ENCODE results near the gene MRI1. TPM values are rescaled to one million over a fixed set of nuclear protein-coding genes. Genes with fewer than 3 reads are reported as not detected.
"Not testable (repeated sequence)": the region's sequence is repeated elsewhere in the genome, so short reads cannot be mapped to it uniquely, and the experiment has no call there.

The MRI1 gene
- total RNA-seq, 1 experiment from 2014 or later: 37.2 TPM

DNA sequence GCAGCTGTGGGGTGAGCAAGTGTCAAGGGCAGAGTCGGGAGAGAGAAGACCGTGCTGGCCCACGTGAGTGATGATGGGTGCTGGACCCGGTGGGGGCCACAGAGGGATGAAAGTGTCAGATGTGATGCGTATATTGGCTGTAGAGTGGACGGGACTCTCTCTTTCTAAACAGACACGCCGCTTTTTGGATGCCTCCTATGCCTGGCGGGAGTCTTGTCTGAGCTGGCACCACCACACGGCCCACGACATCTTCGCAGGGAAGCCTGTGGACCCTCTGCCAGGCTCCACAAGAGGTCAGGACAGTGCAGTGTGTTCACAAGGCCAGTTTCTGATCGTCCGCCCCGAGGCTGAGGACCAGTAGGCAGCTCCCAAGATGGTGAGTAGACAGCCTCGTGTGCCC, 12.9 kb upstream of the MRI1 start:
- Histone ChIP-seq H3K27me3 (no peaks in the 10 kb centered on the region), H3K36me3 (peaks cover 68% of the 10 kb centered on the region), H3K4me3 (no peak overlapping the region), H3K9me3 (peaks cover 5% of the 10 kb centered on the region)
- DNase-seq: no peak

DNA sequence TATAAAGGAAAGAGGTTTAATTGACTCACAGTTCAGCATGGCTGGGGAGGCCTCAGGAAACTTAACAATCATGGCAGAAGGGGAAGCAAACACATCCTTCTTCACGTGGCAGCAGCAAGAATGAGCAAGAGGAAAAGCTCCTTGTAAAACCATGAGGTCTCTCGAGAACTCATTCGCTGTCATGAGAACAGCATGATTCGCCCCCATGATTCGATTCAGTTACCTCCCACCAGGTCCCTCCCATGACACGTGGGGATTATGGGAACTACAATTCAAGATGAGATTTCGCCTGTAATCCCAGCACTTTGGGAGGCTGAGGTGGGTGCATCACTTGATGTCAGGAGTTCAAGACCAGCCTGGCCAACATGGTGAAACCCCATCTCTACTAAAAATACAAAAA, 10.7 kb upstream of the MRI1 start:
- H3K4me3 ChIP-seq, DNase-seq, H3K9me3 ChIP-seq, H3K27me3 ChIP-seq: not testable (repeated sequence)
- H3K36me3 ChIP-seq: peaks cover 85% of the 10 kb centered on the region

DNA sequence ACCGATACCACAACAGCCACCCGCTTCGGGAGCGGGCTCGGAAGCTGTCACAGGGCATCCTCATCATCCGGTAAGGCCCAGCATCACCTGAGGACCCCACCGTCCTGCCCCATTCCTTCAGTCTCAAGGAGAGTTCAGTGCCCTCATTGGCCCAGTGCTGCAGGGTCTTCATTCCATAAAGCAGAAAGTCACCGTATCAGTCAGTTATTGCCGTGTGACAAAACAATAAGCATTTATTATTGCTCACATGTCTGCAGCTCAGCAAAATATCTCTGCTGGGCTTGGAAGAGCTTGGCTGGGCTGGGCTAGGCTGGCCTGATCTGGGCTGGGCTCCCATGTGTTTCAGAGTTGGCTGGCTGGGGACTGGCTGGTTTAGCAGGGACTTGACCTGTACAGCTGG, 8.1 kb upstream of the MRI1 start:
- H3K4me3 ChIP-seq: no peak overlapping the region
- DNase-seq: no peak
- H3K27me3 ChIP-seq: no peaks in the 10 kb centered on the region
- H3K9me3 ChIP-seq: no peaks in the 10 kb centered on the region
- peaks cover 96% of the 10 kb centered on the region for H3K36me3 ChIP-seq

DNA sequence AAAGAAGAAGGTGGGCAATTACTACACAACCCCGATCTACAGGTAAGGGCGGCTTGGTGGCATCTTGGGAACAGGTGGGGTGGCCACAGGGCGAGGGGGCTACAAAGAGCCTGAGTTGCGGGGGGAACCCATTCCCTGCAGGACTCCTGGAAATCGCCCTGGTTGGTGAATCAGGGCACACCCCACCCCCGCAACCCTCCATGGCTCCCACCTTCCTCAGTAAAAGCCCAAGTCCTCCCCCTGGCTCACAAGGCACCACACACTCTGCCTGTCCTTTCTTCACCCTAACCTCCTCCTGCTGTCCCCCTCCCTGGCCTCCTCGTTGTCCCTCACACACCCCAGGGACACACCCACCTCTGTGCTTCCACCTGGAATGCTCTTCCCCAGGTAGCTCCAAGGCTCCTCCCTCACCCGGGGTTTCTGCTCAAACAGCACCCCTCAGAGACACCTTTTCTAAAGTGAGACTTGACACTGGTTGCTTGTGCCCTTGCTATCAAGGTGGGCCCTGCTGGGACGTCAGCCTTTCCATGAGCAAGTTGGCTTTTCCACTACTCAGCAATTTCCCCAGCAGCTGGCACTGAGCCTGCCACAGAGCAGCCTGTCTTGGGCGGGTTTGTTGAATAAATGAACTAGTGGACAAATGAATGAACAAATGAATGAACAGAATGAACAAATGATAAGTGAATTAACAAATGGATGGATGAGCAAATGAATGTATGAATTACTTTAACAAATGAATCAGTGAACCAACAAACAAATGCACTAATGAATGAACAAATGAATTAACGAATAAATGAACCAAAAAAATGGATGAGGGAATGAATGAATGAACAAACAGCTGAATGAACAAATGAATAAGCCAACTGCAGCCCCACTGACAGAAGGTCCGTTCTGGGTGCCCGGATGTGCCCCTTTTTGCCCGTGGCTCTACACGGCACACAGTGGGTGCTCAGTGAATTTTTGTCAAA, 6.2 kb upstream of the MRI1 start:
- Histone ChIP-seq H3K4me3 (no peak overlapping the region), H3K27me3 (no peaks in the 10 kb centered on the region), H3K36me3 (peaks cover 98% of the 10 kb centered on the region), H3K9me3 (no peaks in the 10 kb centered on the region)
- no peak for DNase-seq

DNA sequence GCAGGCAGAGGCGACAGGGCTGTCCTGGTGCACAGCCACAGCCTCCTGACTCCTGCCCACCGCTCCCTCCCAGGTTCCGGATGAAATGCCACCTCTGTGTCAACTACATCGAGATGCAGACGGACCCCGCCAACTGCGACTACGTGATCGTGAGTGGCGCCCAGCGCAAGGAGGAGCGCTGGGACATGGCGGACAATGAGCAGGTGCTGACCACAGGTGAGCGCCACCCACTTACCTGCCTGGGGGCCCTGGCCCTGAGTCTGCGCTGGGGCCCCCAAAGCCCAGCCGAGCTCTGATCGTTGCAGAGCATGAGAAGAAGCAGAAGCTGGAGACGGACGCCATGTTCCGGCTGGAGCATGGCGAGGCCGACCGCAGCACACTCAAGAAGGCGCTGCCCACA, 5.5 kb upstream of the MRI1 start:
- peaks cover 98% of the 10 kb centered on the region for H3K36me3 ChIP-seq
- H3K4me3 ChIP-seq: no peak overlapping the region
- H3K9me3 ChIP-seq: no peaks in the 10 kb centered on the region
- no peak for DNase-seq
- no peaks in the 10 kb centered on the region for H3K27me3 ChIP-seq

DNA sequence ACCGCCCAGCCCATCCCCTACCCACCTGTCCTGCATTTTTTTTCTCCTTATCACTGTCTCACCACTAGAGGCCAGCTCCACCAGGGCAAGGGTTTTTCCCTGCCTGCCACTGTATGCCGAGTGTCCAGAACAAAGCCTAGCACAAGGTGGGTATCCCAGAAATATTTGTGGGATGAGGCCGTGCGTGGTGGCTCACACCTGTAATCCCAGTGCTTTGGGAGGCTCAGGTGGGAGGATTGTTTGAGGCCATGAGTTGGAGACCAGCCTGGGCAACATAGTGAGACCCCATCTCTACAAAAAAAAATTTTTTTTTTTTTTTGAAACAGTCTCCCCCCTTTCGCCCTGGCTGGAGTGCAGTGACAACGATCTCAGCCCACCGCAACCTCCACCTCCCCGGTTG, 2.9 kb upstream of the MRI1 start:
- no peaks in the 10 kb centered on the region for H3K27me3 ChIP-seq
- DNase-seq: no peak
- H3K36me3 ChIP-seq: peaks cover 77% of the 10 kb centered on the region
- no peaks in the 10 kb centered on the region for H3K9me3 ChIP-seq
- H3K4me3 ChIP-seq: no peak overlapping the region

DNA sequence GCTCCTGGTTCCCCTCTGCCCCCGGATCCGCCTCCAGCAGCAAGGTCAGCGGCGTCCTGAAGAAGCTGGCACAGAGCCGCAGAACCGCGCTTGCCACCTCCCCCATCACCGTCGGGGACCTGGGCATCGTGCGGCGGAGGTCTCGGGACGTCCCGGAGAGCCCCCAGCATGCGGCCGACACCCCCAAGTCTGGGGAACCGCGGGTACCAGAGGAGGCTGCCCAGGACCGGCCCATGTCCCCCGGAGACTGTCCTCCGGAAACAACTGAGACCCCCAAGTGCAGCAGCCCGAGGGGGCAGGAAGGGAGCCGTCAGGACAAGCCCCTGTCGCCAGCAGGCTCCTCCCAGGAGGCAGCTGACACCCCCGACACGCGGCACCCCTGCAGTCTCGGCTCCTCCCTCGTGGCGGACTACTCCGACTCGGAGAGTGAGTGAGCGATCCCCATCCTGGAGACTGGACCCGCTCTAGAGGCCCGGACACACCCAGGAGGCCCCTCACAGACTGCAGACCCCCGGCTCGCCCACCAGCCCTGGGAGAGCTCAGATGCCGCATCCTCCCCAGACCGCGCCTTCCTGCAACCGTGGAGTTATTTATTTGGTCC, 1.6 kb upstream of the MRI1 start:
- Histone ChIP-seq H3K4me3 (no peak overlapping the region), H3K9me3 (no peaks in the 10 kb centered on the region), H3K27me3 (no peaks in the 10 kb centered on the region), H3K36me3 (peaks cover 66% of the 10 kb centered on the region)
- DNase-seq: no peak

DNA sequence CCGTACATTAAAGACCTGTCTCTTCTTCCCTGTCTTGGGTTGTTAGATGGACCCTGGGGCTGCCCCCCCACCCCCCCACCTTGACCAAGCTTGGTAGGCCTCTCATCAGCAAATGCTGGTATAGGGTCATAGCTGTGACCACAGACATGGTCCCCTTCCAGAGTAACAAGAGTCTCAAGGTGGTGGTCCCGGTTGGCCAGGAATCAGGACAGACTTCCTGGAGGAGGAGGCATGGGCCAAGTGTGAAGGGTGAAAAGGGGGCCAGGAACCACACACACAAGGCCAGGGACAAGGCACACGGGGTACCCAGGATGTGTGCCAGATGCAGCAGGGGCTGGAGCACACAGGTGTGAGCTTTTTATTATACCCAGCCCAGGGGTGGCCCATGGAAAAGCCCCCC, 1.1 kb upstream of the MRI1 start:
- peak overlapping the region; percentile 73 for H3K4me3 ChIP-seq
- H3K36me3 ChIP-seq: peaks cover 65% of the 10 kb centered on the region
- DNase-seq: no peak
- no peaks in the 10 kb centered on the region for H3K27me3 ChIP-seq
- H3K9me3 ChIP-seq: no peaks in the 10 kb centered on the region

DNA sequence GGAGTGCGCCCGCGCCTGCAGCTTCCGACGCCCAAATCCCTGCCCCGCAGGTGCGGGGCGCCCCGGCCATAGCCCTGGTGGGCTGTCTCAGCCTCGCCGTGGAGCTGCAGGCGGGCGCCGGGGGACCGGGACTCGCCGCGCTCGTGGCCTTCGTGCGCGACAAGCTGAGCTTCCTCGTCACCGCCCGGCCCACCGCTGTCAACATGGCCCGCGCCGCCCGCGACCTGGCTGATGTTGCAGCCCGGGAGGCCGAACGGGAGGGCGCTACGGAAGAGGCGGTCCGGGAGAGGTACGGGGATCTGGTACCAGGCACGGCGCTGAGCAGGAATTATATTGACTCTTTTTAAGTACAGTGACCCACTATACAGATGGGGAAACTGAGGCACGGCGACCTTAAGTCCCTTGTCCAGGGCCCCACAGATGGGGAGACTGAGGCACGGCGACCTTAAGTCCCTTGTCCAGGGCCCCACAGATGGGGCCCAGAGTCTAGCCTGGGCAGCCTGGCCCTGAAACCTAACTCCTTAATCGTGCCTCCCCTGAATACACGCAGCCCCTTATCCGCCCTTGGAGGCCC, 586 bp downstream of the MRI1 start:
- Histone ChIP-seq H3K27me3 (no peaks in the 10 kb centered on the region), H3K9me3 (no peaks in the 10 kb centered on the region), H3K4me3 (peak overlapping the region; percentile 73), H3K36me3 (peaks cover 54% of the 10 kb centered on the region)
- no peak for DNase-seq

DNA sequence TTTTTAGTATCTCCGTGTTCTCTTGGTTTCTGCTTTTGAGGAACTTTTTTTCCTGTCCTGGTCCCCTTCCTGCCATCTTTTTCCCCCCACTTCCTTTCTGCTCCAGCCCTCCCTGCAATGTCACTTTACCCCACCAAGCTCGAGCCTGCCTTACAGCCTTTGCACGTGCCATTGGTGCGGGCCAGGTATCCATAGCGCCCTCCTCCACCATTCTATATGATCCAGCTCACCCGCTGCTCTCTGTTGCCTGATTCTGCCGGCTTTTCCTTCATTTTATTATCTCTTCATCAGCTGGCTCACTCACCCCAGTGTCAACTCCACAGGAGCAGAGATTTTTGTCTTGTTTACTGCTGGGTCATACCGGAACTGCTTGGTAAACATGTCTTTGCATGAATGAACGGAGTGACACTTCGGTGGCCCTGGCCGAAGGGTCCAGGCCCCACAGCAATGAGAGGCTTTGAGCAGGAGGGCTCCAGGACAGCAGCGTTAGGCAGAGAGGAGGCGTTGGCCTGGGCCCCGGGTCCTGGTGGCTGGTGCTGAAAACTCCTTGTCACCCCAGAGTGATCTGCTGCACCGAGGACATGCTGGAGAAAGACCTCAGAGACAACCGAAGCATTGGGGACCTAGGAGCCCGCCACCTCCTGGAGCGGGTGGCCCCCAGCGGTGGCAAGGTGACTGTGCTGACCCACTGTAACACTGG, 1.2 kb downstream of the MRI1 start:
- DNase-seq: no peak
- Histone ChIP-seq H3K9me3 (no peaks in the 10 kb centered on the region), H3K36me3 (peaks cover 48% of the 10 kb centered on the region), H3K27me3 (no peaks in the 10 kb centered on the region), H3K4me3 (peak overlapping the region; percentile 73)

DNA sequence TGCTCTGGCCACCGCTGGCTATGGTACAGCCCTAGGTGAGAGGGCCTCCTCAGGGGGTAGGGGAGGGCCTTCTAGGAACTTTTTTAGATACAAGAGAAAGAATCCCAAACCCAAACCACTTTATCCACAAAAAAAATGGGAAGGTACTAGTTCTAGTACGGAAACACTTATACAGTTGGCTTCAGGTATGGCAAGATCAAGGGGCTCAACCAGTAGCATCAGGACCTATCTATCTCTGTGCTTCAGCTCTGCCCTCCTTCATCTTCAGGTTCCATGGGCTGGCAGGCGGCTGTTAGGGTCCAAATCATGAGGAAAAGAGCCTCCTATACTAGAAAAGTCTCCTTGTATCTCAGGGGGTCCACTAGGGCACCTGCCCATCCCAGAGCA, 1.8 kb downstream of the MRI1 start:
- H3K9me3 ChIP-seq: no peaks in the 10 kb centered on the region
- DNase-seq: no peak
- H3K27me3 ChIP-seq: no peaks in the 10 kb centered on the region
- H3K4me3 ChIP-seq: no peak overlapping the region
- H3K36me3 ChIP-seq: peaks cover 43% of the 10 kb centered on the region

DNA sequence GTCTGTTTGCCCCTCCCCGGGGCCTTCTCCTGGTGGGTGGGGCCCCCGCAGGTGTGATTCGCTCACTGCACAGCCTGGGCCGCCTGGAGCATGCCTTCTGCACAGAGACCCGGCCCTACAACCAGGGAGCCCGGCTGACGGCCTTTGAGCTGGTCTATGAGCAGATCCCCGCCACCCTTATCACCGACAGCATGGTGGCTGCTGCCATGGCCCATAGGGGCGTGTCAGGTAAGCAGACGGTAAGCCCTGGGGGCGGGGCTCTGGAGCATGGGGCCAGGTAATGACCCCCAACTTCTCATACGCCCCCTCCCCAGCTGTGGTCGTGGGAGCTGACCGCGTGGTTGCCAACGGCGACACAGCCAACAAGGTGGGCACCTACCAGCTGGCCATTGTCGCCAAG, 4.2 kb downstream of the MRI1 start:
- Histone ChIP-seq H3K36me3 (peaks cover 23% of the 10 kb centered on the region), H3K27me3 (no peaks in the 10 kb centered on the region), H3K4me3 (no peak overlapping the region), H3K9me3 (no peaks in the 10 kb centered on the region)
- DNase-seq: no peak

DNA sequence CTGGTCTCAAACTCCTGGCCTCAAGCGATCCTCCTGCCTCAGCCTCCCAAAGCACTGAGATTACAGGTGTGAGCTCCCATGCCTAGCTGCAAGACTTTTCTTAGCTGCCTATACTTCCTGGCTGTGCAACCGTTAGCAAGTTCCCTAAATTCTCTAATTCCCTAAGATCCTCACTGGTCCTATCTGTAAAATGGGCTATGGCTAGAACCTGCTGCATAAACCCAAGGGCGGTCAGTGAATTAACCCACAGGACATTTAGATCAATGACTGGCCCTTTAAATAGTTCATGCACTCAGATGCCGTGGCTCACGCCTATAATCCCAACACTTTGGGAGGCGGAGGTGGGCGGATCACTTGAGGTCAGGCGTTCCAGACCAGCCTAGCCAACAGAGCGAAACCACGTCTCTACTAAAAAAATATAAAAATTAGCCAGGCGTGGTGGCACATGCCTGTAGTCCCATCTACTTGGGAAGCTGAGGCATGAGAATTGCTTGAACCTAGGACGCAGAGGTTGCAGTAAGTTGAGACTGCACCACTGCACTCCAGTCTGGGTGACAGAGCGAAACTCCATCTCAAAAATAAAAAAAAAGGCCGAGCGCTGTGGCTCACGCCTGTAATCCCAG, 5.8 kb downstream of the MRI1 start:
- DNase-seq: no peak
- Histone ChIP-seq H3K9me3 (no peaks in the 10 kb centered on the region), H3K4me3 (no peak overlapping the region), H3K36me3 (peaks cover 22% of the 10 kb centered on the region), H3K27me3 (no peaks in the 10 kb centered on the region)

DNA sequence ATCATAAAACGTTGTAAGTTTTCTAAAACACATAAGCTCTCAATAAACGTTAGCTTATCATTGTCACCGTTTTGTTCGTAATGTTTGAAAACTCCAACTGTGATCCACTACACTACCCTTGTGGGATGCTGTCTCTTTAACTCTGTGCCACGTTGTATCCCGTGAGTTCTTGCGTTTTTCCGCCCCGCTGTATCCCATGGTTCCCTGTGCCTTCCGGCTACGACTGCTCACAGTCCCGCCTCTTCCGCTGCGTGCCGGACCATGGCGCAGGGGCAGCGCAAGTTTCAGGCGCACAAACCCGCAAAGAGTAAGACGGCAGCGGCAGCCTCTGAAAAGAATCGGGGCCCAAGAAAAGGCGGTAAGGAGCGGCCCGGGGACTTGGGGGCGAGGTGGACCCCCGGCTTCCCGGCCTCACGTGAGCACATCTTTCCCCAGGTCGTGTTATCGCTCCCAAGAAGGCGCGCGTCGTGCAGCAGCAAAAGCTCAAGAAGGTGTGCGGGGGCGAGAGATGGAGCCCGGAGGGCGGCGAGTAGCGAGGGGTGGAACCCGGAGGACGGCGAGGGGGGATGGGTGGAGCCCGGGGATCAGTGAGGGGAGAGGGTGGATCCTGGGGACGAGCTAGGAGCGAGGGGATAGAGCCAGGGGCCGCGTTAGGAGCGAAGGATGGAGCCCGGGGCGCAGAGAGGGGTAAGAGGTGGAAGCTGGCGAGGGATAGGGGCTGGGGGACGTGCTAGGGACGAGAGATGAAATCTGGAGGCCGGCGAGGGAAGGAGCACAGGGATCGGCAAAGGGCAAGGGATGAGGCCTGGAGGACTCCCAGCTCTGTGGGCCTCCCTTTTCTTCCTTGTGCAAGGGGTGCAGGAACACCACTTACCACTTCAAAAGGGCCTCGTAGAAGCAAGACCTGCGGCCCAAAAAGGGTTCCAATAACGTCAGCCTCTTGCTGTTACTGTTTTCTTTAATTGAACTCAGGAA, 10.2 kb downstream of the MRI1 start, which contains the start of gene C19orf53:
TSS of gene C19orf53 (plus strand) at position 240 of the 975 bp plus-strand sequence. CDS start at position 262, 22 bp downstream.
- DNase-seq: peak; percentile 97
- H3K9me3 ChIP-seq: no peaks in the 10 kb centered on the region
- peak within 1 kb of the TSS; percentile 99 for H3K4me3 ChIP-seq
- H3K36me3 ChIP-seq: peaks cover 50% of the 10 kb centered on the region
- H3K27me3 ChIP-seq: no peaks in the 10 kb centered on the region

DNA sequence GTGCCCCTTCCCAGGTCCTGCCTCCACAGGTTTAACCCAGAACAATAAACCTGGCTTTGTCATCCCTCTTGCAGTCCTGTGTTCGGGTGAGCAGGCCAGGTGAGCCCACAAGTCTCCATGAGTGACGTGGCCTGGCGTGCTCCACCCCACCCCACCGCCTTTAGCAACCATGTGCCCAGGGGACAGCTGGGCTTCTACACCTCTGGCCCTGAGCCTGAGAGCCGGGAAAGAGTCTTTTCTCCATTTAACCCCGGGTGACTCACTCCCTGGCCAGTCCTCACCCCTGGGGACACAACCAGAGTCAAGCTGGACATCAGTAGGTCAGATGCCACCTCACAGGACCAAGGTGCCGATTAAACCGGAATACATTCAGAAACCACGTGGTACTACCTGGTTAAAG, 14.1 kb downstream of the MRI1 start:
- DNase-seq: no peak
- Histone ChIP-seq H3K27me3 (no peaks in the 10 kb centered on the region), H3K36me3 (peaks cover 50% of the 10 kb centered on the region), H3K9me3 (no peaks in the 10 kb centered on the region), H3K4me3 (no peak overlapping the region)

DNA sequence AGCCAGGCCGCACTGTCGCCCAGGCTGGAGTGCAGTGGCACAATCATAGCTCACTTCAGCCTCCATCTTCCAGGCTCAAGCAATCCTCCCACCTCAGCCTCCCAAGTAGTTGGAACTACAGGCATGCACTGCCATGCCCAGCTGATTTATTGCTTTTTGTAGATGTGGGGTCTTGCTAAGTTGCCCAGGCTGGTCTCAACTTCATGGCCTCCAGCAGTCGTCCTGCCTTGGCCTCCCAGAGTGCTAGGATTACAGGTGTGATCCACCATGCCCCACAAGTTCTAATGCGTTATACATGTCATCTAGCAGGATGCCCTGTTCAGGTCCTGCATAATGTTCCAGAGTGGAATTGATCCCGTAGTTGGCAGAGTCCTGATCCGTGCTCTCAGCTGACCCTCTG, 14.5 kb downstream of the MRI1 start:
- Histone ChIP-seq H3K27me3 (no peaks in the 10 kb centered on the region), H3K9me3 (no peaks in the 10 kb centered on the region), H3K36me3 (peaks cover 50% of the 10 kb centered on the region), H3K4me3 (no peak overlapping the region)
- DNase-seq: no peak
